Epidermal melanocyte (primary cell): ENCODE data around the gene NEK6.

Experiments
- DNase-seq: peaks from one replicate; pipeline ENCODE4 v3.0.0; 2011; ENCODE audit warnings: low spot score; ENCODE audit not compliant: insufficient read length

NEK6 gene

GRCh38 chr9:124395826-124396225 lies 138.1 kb downstream of the NEK6 start:
- no peak for DNase-seq

DNA sequence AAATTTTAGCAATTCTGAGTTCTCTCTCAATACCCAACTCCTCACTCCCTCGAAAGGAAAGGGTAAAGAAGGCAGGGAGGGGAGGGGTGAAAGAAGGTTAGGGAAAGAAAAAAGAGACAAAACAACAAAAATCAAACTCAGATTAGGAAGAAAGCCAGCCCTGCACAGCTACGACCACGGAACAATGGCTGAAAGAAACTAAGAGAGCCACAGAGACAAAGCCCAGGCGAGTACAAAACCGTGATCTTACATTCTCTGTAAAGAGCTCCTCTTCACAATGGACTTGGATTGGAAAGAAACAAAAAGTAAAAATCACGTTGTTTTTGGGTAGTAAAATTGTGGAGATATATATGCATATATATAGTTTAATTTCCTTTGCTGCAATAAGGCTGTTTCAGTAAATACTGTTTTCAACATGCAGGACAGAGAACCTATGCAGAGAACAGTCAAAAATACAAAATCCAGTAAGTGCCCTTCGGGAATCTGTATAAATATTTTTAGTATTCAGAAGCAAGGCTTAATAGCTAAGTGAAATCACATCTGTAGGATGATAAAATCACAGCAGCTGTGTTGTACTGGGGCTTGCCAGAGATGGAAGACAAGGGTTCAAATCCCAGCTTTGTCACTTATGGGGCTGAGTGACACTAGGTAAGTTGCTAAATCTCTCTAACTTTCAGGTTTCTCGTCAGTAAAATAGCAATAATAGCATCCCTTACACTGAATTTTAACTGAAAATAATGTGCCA lies 140.6 kb downstream of the NEK6 start:
- no peak for DNase-seq

DNA sequence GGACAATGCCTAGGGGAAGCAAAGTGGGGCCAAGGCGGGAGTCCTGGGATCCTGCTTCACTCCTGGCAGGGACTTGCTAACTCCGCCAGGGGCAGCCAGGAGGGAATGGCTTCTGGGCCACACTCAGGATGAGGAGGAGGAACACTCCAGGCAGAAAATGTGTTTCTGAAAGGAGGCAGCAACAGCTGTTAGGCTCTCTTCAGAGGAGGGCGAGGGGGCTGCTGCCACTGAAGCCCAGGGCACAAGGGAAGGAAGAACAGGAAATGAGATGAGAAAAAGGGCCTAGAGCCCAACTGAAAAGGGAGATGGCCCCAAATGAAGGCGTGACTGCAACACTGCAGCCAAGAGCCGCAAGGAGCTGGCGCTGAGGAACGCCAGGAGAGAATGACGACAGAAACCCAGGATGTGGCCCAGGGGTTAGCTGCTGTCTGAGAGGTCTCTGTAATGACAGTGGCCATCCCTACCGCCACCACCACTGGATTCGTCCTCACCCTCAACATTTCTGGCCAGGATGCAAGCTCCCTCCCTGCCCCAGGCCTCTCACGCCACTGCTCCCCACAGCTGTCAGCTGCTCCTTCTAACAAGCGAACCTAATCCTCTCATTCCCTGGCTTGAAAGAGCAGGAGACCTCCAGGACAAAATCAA lies 141.7 kb downstream of the NEK6 start:
- DNase-seq = peak; percentile 38

GRCh38 chr9:124399968-124400940 lies 142.5 kb downstream of the NEK6 start:
- DNase-seq = no peak
